Measurements from ENCODE around the gene CHGA.

CHGA gene, protein sequence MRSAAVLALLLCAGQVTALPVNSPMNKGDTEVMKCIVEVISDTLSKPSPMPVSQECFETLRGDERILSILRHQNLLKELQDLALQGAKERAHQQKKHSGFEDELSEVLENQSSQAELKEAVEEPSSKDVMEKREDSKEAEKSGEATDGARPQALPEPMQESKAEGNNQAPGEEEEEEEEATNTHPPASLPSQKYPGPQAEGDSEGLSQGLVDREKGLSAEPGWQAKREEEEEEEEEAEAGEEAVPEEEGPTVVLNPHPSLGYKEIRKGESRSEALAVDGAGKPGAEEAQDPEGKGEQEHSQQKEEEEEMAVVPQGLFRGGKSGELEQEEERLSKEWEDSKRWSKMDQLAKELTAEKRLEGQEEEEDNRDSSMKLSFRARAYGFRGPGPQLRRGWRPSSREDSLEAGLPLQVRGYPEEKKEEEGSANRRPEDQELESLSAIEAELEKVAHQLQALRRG

DNA sequence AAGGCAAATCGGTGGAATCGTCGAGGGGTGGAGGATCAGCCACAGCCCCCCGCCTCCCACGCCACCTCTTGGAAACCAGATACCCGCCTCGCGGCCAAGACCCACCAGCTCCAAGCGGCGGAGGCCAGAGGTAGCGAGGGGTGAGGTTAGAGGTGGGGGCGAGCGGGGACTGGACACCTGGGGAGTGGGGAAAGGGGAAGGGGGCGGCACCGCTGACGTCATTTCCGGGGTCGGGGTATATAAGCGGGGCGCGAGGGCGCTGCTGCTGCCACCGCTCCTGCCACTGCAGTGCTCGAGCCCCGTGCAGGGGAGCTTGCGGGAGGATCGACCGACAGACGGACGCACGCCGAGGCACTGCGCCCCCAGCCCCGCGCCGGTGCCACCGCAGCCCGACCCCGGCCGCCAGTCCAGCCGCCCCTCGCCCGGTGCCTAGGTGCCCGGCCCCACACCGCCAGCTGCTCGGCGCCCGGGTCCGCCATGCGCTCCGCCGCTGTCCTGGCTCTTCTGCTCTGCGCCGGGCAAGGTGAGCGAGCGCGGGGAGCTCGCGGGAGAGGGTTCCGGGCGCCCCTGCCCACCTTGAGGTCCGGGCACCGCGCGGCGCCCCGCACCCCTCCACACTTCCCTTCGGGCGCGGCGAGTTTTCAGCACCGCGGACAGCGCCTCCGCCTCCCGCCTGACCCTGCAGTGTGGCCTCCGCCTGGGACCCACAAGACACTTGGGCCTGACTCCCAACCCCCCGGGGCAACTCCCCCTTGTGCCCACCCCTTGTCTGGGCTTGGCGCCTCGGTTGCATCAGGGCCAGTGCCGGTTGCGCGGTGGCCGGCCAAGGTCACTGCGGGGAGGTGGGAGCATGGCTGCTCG lies at the start of gene CHGA:
CHGA (plus strand) TSS at position 268 of the 861 bp plus-strand sequence; CDS start at position 478, 210 bp downstream.
- peak; percentile 83 for DNase-seq (ENCODE audit: low read depth, low spot score)

- no peak for DNase-seq (ENCODE audit: low read depth, low spot score)
Measured at GRCh38 chr14:92874962-92875661, 47.8 kb upstream of the CHGA start.

GRCh38 chr14:92877757-92878431 lies 45.1 kb upstream of the CHGA start:
- peak; percentile 41 for DNase-seq (ENCODE audit: low read depth, low spot score)

GRCh38 chr14:92880351-92880750 lies 42.6 kb upstream of the CHGA start:
- DNase-seq (ENCODE audit: low read depth, low spot score) = no peak

DNA sequence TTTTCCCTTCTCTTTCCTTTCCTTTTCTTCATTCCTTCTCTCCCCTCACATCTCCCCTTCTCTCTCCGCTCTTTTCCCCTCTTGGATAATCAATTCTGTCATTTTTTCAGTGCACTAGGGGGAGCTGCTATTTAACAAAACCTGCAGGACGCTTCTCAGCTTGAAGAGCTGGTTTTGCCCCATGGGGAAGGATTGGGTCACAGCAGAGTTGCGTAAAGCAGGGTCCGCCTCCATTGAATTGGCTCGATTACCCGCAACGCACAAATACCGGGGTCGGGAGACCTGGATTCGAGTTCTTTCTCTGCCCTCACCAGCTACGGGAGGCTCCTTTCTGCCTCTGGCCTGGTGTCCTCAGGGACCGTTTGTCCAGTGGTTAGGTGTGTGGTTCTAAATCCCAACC lies 42.1 kb upstream of the CHGA start:
- DNase-seq (ENCODE audit: low read depth, low spot score) = peak; percentile 10

DNA sequence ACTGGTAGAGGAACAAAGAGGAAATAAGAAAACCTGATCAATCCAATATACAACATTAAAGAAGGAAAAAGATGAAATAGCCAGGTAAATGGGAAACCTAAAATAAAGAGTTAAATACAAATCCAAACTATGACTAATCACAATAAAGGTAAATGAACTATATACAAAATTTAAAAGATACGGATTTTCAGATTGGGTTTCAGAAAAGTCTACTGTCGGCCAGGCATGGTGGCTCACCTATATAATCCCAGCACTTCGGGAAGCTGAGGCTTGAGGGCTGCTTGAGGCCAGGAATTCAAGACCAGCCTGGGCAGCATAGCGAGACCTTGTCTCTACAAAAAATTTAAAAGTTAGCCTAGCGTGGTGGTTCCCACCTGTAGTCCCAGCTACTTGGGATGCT lies 39.9 kb upstream of the CHGA start:
- DNase-seq (ENCODE audit: low read depth, low spot score) = no peak

GRCh38 chr14:92884410-92884809 lies 38.5 kb upstream of the CHGA start:
- DNase-seq (ENCODE audit: low read depth, low spot score) = no peak

DNA sequence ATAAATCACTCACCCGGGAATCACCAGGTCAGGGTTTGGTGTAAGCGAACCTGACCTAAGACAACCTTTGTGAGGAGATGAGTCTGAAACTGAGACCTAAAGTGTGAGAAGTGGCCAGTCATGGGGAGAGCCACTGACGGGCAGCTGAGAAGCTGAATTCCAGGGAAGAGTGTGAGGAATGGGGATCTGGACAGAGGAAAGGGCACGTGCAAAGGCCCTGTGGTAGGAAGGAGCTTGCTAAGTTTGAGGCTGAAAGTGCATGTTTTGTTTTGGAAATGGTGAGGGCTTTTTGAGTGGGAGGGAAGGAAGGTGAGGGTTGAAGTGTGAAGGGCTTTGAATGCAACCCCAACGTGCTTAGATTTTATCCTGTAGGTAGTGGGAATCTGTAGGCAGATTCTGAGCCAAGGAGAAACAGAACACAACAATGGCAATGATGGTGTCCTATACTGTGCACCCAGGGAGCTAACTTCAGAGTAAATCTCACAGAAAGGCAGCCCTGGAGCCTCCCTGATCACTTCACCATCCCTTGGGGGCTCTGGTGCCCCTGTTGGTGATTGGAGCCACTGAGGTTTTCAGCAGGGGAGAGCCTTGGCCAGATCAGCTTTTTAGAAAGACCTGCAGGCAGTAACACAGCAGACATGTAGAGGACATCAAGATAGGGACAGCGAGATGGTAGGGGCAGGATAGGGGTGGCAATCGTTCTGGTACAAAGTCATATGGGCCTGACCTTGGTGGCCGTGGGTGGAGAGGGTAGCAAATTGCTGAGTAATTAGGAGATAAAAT lies 37.5 kb upstream of the CHGA start:
- DNase-seq (ENCODE audit: low read depth, low spot score) = no peak

GRCh38 chr14:92886337-92886736 lies 36.6 kb upstream of the CHGA start:
- DNase-seq (ENCODE audit: low read depth, low spot score) = no peak

GRCh38 chr14:92887157-92887556 lies 35.8 kb upstream of the CHGA start:
- DNase-seq (ENCODE audit: low read depth, low spot score) = no peak

DNA sequence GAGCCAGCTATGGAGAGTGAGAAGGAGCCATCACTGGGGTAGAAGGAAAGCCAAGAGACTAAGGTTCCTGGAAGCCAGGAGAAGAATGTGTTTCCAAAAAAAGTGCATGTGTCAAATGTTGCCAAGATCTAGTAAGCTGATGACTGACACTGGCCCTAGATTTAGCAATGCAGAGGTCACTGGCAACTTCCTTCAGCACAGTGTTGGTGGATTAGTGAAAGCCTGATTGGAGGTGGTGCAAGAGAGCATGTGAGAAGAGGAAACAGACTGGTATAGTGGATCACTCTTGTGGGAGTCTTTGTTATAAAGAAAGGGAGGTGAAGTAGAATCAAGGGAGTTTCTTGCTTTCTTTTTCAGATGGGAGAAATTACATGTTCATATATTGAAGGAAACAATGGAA lies 34.1 kb upstream of the CHGA start:
- no peak for DNase-seq (ENCODE audit: low read depth, low spot score)

GRCh38 chr14:92890830-92891588 lies 31.9 kb upstream of the CHGA start:
- DNase-seq (ENCODE audit: low read depth, low spot score) = no peak

DNA sequence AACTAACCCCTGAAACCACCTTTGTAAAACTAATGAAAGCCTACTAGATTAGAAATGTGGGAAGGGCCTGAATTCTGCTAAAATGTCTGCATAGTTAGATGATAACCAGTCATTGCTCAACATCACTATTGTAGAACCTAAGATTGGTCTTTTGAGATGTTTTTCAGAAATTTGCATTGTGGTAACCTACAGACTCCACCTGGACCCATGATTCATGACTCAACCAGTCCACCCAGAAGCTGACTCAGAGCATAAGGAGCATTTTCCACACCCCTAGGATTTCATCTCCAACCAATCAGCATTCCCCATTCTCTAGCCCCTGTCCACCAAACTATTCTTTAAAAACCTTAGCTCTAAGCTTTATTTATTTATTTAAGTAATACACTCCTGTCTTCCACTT lies 30.4 kb upstream of the CHGA start:
- no peak for DNase-seq (ENCODE audit: low read depth, low spot score)

GRCh38 chr14:92895352-92895878 lies 27.5 kb upstream of the CHGA start:
- no peak for DNase-seq (ENCODE audit: low read depth, low spot score)

- no peak for DNase-seq (ENCODE audit: low read depth, low spot score)
Measured at GRCh38 chr14:92897922-92898565, 24.9 kb upstream of the CHGA start.

DNA sequence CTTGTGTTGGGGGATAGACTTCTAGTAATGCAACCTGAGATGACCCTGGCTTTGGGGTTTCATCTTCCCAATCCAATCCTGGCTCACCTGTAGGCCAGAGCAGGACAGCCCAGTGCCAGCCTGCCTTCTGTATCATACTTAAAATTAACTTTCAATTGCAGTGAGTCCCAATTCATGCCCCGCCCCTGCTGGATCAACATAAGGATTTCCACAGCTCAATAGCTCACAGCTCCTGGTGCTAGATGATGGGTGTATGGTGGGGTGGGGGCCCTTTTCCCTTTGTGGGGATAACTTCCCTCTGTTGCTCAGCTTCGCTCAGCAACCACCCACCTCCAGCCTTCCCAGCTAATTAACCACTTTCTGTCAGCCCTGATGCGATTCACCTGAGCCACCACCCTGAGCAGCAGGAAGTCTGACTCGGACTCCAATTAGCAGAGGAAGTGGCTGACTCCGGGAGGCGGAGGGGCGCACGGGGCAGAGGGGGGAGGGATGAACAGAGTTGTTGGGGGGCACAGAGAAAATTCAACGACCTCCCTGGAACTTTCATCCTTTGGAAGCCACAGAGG lies 24.3 kb upstream of the CHGA start:
- DNase-seq (ENCODE audit: low read depth, low spot score) = no peak

GRCh38 chr14:92900660-92901059 lies 22.3 kb upstream of the CHGA start:
- DNase-seq (ENCODE audit: low read depth, low spot score) = no peak

DNA sequence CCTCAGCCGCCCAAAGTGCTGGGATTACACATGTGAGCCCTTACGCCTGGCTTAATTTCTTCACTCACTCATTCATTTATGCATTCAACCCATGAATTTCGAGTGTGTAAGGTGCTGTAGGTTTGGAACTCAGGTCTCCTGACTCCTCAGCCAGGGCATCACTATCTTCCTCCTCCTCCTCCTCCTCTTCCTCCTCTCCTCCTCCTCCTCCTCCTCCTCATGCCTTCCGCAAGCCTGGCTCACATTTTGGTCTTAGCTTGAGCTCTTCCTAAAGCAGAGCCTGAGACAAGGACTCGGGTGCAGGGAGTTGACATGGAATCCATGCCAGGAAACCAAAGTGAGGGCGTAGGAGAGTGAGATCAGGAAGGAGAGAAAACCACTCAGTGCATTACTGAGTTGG lies 20.8 kb upstream of the CHGA start:
- no peak for DNase-seq (ENCODE audit: low read depth, low spot score)

- DNase-seq (ENCODE audit: low read depth, low spot score) = no peak
Measured at GRCh38 chr14:92902726-92903125, 20.2 kb upstream of the CHGA start.
